ENCODE data around the gene SERPINA9.
A peak's percentile ranks its signal among the peaks of the same experiment; 100 is the strongest.

SERPINA9 gene

DNA sequence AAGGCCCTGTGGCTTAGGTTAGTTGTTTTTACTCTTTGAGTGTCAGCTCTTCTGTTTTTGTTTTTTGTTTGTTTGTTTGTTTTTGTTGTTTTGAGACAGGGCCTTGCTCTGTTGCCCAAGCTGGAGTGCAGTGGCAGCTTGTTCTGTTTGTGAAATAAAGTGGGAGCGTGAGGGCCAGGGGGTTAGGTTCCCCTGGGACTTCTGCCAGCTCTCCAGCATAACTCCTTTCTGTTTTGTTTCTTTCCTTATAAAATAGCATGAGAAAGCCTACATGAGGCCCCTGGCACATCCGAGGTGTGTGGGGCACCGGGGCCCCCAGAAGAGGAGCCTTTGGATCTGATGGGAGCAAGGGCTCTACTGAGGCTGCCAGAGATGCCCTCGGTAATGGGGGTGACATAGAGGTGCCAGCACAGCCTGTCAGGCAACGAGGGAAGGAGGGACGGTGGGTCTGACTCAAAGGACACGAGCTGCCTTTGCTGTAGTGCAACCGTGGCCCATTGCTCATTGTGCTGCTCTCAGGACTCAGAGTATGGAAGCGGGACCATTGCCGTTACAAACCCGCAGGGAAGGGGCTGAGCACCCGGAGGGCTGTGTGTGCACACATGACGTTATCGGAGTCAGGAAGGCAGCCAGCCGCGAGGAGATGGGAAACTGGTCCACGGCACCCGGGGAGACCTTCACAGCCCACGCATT, 14.3 kb downstream of the SERPINA9 start:
- DNase-seq: no peak

DNA sequence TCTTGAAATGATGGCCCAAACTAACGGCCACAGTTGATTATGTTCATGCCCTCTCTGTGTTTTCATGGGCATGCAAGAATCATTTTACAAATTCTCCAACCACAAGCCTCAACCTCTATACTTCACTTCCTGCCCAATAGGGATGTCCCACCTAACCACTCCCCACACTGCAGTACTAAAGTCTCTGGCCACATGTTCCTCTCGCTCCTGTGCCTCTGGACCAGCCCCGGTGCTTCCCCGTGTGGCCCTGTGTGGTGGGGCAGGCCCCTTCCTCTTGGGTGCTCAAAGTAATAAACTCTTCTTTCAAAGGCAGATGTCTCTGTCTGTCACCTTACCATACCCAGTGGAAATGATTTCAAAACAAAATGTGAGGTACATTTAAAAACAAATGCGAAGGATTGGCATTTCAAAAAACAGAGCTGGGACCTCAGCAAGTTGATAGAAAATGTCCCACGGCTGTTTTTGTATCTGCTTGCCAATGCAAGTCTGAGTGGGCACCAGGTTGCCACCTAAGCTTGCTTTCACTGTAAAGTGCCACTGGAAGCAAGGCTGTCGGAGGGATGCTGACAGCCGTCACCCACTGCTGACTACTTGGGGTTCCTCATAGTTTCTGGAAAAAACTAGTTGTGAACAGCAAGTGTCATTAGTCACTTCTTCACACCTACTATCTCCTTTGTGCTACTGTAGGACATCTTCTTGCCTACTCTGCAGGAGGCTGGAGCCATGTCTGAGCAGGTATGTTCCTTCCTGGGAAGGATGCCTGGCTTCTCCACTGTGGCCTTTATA, 15.2 kb downstream of the SERPINA9 start:
- no peak for DNase-seq

DNA sequence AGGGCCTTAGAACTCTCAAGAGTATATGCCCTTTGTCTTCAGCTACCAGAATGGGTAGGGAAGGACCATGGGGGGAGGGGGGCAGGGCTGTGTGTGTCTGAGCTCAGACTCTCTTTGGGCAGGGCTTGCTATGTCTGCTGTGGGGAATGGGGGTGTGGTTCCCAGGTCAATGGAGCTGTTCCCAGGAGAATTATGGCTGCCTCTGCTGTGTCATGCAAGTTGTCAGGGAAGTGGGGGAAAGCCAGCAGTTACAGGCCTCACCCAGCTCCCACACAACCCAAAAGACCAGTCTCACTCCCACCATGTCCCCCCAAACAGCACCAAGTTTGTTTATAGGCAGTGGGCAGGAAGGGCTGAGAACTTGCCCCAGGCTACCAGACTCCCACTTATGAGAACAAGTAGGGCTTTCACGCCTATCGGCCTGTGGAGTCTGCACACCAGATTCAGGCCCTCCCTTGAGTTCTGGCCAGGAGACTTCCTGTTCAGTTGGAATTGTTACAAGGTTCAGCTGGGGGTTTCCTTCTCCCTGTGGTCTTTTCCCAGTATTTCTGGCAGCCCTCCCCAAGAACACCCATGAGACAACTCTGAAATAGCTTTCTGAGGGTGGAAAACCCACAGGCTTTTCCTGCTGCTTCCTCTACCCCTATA, 17.3 kb downstream of the SERPINA9 start:
- DNase-seq: no peak

DNA sequence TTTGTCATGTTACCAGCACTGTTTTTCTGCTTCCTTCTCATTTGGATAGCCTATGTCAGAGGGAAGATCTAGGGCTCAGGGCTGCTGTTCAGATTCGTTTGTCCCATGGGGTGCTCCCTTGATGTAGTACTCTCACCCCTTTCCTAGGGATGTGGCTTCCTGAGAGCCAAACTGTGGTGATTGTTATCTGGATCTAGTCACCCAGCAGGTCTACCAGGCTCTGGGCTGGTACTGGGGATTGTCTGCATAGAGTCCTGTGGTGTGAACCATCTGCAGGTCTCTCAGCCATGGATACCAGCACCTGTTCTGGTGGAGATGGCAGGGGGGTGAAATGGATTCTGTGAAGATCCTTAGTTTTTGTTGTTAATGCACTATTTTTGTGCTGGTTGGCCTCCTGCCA, 17.9 kb downstream of the SERPINA9 start:
- DNase-seq: no peak

DNA sequence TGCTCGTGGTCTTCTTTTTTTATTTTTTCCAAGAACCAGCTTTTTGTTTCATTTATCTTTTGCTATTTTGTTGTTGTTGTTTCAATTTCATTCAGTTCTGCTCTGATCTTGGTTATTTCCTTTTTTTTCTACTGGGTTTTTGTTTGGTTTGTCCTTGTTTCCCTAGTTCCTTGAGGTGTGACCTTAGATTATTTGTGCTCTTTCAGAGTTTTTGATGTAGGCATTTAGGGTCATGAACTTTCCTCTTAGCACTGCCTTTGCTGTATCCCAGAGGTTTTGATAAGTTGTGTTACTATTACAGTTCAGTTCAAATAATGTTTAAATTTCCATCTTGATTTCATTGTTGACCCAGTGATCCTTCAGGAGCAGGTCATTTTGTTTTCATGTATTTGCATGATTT, 20.1 kb downstream of the SERPINA9 start:
- DNase-seq: no peak

DNA sequence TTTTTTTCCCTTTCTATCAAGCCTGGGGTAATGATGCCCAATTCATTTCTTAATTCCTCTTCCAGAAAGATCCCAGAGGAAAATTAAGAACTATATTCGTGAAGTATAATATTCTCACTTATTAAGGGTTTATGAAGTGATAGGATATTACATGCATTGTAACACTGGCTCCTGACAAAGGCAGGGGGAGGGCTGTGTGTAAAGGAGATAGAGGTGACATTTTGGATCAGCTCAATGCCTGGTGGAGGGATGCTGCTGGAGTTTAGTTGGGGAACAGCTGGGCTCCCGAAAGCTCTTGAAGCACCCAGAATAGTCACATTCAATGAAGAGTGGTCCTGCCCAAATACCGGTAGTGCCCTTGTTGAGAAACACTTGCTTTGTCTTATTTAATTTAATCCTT, 24.2 kb downstream of the SERPINA9 start:
- DNase-seq: no peak

DNA sequence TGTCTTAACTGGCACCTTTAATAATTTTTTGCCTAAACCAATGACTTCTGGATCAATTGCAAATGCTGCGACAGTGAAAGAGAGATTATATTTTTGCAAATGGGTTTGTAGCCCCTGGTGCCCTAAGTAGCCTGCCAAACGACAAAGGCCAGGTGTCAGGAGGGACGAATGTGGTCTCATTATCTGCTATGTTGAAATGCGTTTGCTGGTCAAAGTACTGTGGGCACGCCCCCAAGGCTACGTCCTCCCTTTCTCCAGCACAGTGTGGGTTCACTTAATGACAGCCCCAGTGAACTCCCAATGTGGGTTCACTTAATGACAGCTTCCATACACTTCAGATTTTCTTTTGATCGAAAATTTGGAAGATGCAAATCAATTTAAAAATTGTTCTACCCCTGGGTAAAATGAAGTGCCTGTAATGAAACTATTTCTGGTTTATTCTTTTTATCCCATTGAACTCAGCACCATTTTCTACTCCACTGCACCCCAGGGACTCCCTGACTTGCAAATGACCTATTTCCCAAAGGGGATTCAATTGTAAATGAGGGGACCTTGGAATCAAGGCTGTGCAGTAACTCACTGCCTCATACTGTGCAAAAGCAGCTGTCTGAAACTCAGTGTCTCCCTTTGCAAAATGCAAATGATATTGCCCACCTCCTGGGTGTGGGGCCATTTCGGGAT, 24.8 kb downstream of the SERPINA9 start:
- no peak for DNase-seq

DNA sequence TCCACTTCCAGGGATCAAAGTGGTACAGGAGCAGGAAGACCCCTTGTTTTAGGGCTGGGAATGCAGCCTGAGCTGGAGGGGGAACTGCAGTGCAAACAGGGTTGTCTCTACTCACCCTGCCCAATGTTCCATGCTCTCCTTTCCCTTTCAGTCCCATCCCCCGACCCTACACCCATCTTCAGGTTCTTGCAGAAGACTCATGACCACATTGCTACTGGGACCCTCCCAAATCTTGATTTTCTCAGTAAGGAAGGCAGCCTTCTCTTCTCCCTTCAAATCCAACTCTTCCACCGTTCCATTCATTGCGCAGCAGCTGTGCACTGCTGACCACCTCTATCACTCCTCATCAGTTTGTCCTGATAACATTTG, 25.3 kb downstream of the SERPINA9 start:
- DNase-seq: no peak

DNA sequence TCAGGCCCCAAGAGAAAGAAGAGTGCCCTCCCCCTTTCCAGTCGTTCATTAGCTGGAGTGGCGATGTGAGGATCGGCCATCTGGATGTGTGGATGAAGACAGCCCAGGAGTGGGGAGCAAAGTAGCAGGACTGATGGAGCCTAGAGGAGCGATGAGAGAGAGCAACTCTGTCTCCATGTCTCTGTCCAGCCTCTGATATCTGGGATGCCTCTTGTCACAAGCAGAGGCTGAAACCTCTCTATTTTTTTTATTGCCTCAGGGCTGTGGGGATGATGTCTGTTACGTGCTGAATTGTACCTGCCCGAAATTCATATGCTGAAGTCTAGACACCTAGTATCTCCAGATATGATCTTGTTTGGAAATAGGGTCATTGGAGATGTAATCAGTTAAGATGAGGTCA, 26.1 kb downstream of the SERPINA9 start:
- DNase-seq: no peak

DNA sequence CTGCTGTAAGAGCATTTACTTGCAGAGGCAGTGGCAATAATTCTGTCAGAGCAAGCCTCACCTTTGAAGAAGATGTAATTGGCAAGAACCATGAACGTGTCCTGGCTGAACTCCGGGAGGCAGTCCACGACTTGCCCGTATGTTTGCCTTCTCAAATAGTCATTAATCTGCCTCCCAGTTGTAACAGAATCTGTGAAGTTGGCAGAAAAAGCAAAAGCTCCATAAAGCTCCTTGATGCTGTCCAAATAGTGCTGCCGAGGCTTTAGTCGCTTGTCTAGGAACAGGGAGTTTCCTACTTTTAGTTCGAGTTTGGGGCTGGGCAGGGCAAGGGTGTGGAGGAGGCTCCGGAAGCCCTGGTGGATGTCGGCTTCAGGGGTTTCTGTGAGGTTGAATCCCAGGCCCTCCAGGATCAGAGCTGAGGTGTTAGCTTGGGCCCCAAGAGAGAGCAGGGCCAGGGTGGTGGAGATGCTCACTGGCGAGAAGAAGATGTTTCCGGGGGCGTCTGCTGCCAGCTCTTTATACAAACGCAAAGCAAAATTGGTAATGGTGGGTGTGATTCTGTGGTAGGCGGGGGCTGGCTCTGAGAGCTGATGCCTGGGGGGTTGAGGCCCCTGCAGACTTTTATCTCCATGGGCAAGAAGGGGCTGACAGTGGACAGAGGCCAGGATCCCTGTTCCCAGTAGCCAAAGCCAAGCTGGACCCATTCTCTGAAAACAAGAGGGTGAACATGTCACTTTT, 27.8 kb downstream of the SERPINA9 start:
- DNase-seq: no peak

DNA sequence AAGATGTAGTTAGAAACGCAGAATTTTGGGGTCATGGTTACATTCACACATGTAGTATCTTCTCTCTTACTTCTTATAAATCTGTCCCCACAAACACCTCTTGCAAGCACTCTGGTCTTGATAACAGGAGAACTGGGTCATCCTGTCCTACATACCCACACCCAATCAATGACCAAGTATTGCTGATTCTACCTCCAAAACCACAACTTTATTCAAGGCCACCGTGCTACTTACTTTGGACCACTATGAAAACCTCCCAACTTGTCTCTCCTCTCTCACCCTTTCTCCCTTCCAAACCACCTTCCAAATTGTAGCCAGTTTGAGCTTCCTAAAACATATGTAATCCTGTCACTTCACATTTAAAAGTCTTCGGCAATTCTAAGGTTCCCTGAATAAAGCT, 28.8 kb downstream of the SERPINA9 start:
- DNase-seq: no peak

DNA sequence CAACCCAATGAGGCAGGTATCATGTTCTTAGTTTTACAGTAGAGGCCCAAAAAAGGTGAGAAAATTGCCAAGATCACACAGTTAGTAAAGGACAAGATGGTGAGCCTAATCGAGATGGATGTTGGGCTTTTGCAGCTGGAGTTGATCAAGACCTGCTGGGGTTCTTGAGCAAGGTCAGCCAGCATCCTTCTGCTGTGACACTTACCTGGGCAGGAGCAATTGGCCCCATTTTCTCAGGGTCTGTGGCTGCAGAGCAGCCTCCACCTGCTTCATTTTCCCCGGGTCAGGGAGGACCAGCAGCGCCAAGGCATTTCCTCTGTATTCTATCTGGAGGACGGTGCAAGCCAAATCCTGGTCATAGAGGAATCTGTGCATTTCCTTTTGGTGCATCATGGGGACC, 29.9 kb downstream of the SERPINA9 start:
- DNase-seq: no peak

DNA sequence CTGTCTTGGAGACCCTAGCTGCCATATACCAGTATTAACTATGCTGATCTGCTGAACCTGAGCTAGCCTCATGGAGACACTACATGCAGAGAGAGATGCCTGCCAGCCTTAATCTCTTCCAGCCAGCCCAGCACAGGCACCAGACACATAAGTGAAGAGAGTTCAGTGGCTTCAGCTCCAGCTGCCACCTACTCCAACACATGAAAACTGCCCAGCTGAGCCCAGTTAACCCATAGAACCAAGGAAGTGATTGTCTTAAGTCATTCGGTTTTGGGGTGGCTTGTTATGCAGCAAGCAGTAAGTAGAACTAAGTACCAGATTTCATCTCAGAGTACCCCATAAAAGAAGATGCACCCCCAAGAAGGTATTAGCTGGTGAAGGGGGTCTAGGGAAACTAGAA, 31.0 kb downstream of the SERPINA9 start:
- no peak for DNase-seq

DNA sequence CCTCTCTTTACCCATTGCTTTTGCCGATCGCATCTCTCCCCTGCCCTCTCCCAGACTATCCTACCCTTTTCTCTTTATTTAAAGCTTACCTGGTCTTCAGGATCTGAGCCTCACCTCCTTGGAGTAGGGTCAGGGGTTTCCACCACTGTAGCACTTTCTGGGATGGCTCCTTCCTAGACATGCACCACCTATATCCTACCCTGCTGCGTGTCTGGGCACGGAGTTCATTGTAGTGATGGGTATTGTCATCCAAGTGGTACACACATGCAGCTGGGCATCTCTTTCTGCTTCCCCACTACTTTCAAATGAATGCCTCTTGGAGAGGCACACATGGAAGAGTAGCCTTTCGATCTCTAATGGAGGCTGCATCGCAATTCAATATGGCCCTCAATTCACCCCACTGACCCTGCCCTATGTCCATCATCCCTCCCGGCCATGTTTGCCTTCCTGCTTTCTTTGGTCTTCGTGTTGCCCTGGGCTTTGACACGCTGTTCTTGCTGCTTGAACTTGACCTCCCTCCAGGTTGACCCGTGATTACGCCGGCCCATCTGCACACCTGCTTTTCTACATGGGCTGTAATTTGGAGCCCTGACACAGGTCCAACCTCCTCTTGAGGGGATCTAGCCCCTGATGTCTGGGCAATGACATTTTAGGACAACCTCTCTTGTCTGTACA, 34.3 kb downstream of the SERPINA9 start:
- DNase-seq: no peak

DNA sequence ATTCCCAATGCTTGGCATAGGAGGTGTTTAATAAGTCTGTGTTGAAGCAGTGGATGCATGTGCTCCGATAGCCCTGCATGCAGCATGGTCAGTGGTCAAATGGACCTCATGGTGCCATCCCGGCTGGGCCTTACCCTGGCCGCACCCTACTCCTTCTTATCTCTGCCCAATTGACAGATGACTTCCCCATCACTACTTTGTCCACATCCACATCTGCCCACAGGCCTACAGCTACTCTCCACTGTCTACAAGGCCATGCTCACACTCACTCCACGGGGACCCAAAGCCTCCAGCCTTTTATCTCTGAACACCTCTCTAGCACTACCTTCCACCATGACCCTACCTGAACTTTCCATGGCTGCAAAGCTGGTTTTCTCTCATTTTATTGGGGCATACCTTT, 34.9 kb downstream of the SERPINA9 start:
- no peak for DNase-seq

DNA sequence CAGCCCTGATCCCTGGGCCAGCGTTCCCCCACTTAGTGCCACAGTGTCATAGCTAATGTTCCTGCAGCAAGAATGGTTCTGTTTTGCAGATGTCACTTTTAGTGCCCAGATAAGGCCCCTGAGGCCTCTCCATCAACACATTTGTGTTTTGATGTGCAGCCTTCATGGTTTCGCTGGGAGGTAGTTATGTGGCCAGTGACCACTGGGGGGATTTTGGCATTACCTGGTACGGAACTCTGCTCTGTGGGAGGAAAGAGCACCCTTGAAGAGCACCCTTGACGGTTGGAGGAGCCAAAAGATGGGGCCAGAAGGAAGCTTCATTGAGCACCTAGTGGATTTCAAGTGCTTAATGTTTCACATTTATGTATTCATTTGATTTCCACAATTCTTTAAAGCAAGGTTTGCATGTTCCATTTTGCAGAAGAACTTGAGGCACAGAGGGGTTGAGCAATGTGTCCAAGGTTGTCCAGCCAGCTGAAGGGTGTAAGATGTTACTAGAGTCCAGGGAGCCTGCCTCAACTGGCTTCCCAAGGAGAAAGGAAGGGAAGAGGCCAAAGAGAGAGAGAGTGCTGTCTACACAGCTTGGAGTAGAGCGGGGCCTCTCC, 36.4 kb downstream of the SERPINA9 start:
- no peak for DNase-seq

DNA sequence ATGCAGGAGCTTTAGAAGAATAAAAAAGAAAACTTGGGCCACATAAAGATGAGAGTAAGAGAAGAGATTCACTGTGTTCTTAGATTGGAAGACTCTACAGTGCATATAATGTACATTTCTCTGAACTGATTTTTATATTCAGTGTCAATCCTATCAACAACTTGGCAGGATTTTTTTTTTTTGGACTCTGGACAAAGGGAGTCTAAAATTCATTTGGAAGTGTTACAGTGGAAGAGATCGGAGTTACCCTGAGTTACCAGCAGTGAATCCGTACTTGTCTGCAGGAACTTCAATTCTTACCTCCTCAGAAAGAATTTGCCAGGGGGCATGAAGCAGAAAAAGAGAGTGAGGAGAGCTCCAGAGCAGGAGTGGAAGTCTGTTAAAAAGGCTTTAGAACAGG, 47.4 kb downstream of the SERPINA9 start:
- no peak for DNase-seq

DNA sequence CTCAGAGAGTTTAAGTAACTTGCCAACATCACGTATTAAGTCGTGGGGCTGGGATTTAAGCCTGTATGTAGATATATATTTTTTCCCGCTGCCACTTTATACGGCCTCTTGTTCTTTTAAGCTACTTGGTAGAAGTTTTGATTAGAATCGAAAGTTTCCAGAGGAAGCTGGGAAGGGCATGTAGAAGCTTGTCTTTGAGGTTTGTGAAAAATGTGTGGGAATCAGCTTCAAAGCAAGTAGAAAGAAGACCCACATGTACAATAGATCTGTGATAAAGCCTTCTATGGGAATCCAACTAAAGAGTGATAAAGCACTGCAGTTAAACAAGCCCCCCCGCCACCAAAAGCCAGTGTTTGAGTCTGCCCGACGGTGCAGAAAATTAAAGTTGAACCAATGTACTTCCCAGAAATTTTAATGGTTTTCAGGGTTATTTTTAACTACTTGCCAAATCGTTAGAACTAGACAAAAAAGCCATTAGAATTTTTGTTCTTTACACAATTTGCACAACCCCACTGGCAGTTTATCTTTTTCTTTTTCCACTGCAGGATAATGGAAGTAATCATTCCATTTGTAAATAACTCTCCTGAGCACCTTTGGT, 48.9 kb downstream of the SERPINA9 start:
- no peak for DNase-seq

DNA sequence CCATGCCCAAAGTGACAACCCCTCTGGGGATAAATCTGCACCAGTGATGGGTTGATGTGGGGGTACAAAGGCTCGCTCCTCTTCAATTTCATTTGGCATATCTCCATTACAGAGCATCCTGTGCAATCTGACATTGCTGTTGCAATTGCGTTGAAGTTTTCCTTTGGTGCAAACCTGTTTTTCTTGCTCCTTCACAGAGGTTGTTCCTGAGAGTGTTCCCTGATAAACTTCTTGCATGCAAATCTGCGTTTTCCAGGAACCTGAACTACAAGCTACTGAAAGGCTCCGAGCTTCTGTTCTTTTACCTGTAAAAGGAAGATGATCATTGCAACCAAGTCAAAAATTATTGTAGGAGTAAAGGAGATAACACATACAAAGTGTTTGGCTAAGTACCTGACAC, 49.5 kb downstream of the SERPINA9 start:
- no peak for DNase-seq

DNA sequence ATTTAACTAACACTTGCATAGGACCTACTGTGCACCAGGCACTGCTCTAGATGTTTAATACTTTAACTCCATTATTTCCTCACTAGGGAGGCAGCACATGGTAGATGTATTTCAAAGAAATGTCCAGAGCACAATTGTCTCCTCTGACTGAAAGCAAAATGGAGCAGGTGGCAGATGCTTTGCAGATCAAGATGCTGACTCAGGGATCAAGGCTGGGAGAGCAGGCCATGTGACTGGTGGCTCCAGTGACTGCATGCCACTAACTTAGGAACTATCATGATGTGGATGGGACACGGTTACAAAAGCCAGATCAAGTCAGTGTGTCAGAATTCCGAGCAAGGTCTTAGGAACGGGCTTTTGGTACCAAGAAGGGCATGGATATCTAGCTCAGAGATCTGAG, 51.6 kb downstream of the SERPINA9 start:
- no peak for DNase-seq

DNA sequence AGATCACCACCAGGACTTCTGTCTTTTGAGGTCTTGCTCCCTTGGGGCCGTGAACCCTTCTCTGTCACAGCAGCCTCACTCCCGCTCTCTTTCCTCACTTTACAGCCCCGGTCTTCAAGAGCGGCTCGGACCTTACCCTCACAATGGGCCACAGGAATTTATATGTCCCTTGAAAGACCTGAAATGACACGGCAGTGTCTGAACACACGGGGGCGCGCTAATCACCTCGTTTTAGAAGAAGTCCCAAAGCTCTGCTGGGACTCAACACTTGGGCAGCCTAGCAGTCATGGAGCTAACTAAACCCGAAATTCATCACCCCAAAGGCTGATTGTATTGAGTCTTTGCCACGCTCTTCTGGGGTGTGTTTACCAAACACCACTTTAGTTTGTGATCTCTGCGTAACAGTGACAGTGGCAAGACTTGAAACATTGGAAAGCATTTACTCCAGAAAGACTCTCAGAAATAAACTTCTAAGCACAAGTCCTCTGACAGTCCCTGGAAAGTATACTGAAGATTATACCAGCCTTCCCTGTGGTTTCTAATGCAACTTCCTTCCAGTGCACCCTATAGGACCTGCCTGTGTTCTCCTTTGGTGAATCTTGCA, 52.4 kb downstream of the SERPINA9 start:
- DNase-seq: peak; percentile 15
